Amniotic stem cell (primary cell): Measurements from ENCODE around the gene DPP10.

Experiments
- DNase-seq: peaks from one replicate; lab custom pipeline; 2025; lab: John Stamatoyannopoulos, UW

The DPP10 gene

GRCh38 chr2:114609203-114609602 is 166.8 kb downstream of the DPP10 start:
- DNase-seq = no peak

GRCh38 chr2:114609801-114610200 is 167.4 kb downstream of the DPP10 start:
- DNase-seq = no peak

DNA sequence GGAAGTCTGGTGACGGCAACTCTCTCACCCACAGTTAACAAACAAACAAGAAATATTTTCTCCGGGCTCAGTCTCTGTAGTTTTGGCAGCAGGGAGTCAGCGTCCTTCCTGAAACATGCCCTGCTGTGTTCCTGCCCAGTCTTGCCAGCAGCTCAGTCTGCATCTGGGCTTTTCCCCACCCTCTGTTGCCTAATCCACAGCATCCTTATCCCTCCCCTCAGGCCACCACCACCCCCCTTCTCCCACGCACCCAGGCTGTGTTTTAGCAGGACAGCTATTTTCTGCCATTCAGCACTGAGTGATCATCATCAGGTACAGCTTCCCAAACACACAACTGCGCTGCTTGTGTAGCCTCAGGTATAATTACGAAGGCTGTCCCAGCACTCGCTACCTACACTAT is 168.2 kb downstream of the DPP10 start:
- no peak for DNase-seq

DNA sequence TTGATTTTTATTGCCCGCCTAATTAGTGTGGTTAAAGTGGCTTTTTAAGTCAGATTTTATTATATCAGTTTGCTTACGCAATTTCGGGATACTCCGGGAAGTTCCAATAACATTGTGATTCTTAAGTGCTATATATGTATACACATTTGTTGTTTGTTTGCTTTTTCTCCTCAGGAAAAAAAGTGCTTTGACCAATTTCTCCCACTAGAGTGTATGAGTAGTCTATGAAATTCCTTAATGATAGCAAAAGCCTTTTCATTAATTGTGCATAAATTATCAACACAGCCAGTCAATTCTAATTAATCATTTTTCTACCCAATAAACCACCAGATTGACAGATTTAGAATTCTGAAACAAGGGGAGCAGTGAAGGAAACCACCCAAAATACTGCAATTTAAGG is 172.2 kb downstream of the DPP10 start:
- no peak for DNase-seq

DNA sequence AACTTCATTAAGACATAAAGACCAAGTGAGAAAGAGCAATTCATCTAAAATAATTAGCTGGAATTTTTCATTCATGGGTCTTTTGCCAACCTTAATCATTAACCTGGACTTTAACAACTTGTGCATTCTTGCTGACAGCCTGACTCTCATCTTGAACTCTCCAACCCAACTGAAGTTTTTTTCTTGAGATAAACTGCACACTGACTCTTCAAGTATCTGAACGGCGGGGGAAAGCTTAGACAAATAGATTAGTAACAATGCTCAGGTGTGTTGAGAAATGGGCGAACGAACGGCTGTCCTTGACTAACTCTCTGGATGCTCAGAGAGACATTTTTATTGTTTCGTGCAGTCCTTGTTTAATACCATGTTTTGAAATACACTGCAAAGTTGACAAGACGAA is 186.0 kb downstream of the DPP10 start:
- no peak for DNase-seq

DNA sequence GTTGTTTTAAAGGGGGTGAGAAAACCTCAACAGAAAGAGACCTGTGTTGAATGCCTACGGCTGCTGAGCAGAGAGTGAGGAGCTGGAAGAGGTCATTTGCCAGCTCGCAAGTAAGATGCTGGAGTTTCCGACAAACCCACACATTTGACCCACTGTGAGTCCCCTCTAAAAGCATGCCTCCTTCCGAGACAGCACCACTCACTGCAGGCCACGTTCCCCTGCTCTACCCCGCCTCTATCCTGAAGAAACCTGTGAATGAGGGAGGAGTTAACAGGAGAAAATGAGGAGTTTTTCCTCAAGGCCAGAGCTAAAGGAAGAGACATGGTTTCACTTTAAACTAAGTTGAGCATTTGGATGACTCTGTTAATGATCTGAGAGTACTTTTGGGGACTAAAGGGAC is 188.7 kb downstream of the DPP10 start:
- DNase-seq = no peak

DNA sequence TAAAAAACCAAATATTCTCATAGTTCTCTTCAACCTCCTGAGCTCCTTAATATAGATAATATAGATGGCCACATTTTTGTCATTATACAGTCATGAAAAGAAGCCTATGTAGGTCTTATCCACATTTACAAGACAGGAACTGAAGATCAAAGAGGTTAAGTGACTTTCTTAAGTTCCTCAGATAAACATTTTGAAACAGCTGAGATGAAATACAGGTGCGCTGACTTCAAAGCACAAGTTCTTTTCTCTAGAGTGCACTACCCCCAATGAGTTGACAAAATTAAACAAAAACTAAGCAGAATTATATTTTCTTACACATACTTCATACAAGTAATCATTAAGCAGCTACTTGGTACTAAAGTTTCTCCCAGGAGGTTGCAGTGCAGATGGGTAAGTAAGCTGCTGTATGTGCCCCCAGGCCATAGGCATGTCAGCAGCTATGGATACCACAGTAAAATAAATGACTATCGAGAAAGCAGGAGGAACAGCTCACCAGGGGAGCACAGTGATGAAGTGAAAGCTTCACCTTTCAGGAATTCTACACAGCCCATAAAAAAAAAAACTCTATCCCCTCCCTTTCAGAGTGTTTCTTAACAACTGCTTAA is 199.8 kb downstream of the DPP10 start:
- DNase-seq = no peak

- no peak for DNase-seq
Observed at GRCh38 chr2:114642988-114643553, 200.6 kb downstream of the DPP10 start.

GRCh38 chr2:114651933-114652332 is 209.5 kb downstream of the DPP10 start:
- DNase-seq = no peak

GRCh38 chr2:114659880-114660279 is 217.4 kb downstream of the DPP10 start:
- no peak for DNase-seq

DNA sequence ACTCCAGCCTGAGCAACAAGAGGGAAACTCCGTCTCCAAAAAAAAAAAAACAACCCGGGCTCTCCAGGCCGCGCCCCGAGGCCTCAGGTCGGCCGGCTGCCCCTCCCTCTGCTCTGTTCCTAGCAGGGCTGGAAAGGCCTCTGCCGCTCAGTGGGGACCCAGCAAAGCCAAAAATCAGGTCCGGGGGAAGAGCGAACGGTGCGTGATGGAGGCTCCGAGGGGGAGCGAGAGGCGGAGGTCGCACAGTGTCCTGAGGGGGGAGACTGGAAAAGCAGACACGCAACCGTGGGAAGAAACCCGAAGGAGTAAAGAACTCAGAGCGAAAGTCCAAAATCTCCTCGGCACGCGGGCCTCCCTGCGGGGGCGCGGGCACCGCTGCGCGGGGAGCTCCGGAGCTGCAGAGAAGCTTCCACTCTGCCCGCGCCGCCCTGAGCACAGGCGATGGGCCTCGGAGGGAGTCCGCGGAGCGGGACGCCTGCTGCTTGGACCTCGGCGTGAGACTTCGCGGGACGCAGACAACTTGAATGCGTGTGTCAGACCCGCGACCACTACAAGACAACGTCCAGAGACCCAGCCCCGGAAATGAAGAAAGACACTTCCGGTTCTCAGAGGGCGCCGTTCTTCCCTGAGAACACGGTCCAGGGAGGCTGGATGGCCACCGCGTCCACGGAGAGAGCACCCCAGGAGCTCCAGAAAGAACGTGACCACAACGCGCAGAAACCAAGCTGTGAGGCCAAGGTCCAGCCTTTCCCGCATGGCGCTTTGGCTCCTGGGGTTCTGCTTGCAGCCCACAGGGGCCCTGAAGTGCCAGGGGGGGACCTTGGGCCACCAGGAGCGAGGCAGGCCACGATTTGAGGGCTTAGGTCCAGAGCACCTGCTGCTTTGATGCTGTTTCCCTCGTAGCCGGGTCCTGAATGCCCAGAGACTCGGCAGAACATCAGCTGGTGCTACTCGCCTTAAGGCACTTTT is 219.8 kb downstream of the DPP10 start:
- DNase-seq = no peak

DNA sequence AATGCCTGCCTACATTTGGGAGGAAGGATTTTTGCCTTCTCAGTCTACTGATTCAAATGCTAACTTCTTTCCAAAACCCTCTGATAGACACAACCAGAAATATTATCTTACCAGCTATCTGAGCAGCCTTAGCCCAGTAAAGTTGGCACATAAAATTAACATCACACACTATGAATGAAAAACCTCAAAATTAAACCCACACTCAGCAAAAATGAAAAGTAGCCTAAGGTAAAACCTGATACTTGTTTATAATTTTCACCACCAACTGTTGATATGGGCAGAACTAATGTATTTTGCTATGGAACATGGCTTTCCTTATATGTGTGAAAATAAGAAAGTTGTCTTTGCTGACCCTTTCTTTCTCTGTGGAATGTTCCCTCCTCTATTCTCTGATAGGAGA is 226.0 kb downstream of the DPP10 start:
- no peak for DNase-seq

- no peak for DNase-seq
Observed at GRCh38 chr2:114683251-114683650, 240.8 kb downstream of the DPP10 start.

GRCh38 chr2:114684403-114684802 is 242.0 kb downstream of the DPP10 start:
- DNase-seq = no peak

DNA sequence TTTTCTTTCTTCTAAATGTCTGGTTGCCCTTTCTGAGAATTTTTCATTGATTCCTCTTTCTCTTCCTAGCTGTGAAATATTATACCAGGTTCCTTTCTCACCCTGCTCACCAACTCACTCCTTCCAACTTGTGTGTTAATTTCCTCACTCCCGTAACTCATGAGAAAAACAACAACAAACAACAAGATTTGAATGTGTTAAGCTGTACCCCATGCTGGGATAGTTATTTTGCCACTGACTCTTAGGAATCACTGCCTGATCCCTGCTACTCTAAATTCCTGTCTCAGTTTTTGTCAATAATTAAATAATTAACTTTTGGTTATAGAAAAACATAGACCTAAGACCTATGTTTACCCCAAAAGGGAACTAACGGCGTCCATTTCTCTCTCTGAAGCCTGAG is 242.7 kb downstream of the DPP10 start:
- no peak for DNase-seq

- DNase-seq = no peak
Observed at GRCh38 chr2:114688241-114688640, 245.8 kb downstream of the DPP10 start.

DNA sequence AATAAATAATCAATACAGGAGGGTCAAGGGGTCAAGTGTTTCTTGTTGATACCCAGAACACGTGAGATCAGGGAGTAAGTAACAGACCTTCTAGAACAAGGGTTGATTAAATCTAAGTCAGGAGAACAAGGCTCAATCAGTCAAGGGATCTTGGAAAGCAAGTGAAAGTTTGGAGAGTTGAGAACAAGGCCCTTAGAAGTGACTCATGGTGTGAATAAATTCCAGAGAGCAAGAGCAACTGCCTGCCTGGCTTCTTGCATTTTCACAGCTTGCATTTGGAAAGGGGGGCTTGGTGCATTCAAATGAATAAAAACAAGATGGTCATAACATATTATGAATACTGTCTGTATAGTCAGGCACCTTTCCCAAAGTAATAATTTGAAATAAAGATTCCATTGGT is 256.1 kb downstream of the DPP10 start:
- DNase-seq = no peak

DNA sequence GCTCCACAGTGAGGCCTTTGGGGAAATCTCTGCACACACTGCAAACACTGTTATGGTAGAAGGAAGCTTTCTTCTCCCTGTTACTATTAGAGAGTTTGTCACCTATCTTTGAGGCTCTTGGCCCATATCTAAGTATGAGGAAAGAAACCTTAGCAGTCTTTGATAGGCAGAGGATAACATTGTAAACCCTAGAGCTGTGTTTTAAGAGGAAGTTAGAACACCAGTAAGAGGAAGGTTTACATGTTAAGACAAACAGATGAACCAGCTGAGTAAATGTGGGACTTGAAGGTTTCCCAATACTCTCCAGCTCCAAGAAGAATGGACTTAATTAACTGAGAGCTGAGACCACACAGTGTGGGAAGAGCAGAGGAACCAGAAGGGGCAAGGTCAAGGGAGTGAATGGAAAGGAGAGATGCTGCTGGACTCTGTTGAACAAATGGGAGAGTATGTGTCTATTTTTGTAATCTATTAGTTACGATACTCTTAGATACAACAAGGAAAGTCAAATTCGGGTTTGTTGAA is 257.0 kb downstream of the DPP10 start:
- no peak for DNase-seq

GRCh38 chr2:114700440-114700839 is 258.0 kb downstream of the DPP10 start:
- no peak for DNase-seq

GRCh38 chr2:114709936-114710850 is 267.8 kb downstream of the DPP10 start:
- no peak for DNase-seq

GRCh38 chr2:114714313-114714712 is 271.9 kb downstream of the DPP10 start:
- no peak for DNase-seq

- no peak for DNase-seq
Observed at GRCh38 chr2:114717049-114717448, 274.6 kb downstream of the DPP10 start.
